ENCODE results near the gene C11orf71. TPM values are rescaled to one million over a fixed set of nuclear protein-coding genes. Genes with fewer than 3 reads are reported as not detected.

Gene C11orf71
- total RNA-seq (2014; rRNA removed; shearing (Covaris generic); ENCODE audit: low replicate concordance) = 7.1 and 11.4 TPM in 2 replicates

GRCh38 chr11:114400216-114400914 lies at the start of gene C11orf71, which contains the start of gene RBM7:
Gene C11orf71, minus strand, starts transcription at chr11:114400511. Its CDS starts 180 bp downstream, at chr11:114400331.
Gene RBM7, plus strand, starts transcription at chr11:114400666. Its CDS starts 6 bp downstream, at chr11:114400672.
- Histone ChIP-seq H3K9me2 (replicated peaks; ENCODE audit: insufficient read depth, low read length) (no peaks in the 10 kb centered on the region), H3K9ac (ENCODE audit: low read length) (peak within 1 kb of the TSS; percentile 92), H3K9me3 (ENCODE audit: low read length) (no peaks in the 10 kb centered on the region), H3K79me2 (ENCODE audit: low read length) (peaks cover 47% of the 10 kb centered on the region), H3K4me2 (ENCODE audit: low read depth, low read length, poor library complexity, severe bottlenecking) (peak within 1 kb of the TSS; percentile 88), H3K27me3 (ENCODE audit: low read length) (no peaks in the 10 kb centered on the region), H2AFZ (ENCODE audit: low read length) (peak within 1 kb of the TSS; percentile 27; the same call in 1 of the 2 replicates), H3K36me3 (ENCODE audit: insufficient read depth, low read length) (peaks cover 8% of the 10 kb centered on the region; the same call in 1 of the 2 replicates), H4K20me1 (ENCODE audit: insufficient read depth, low read depth, low read length) (no peaks in the 10 kb centered on the region), H3K27ac (ENCODE audit: low read length) (peak within 1 kb of the TSS; percentile 49), H3K4me3 (ENCODE audit: low read length) (peak within 1 kb of the TSS; percentile 74), H3K4me1 (ENCODE audit: low read length) (peaks cover 15% of the 10 kb centered on the region)
- peak; percentile 97 for DNase-seq

GRCh38 chr11:114449845-114450244 lies 49.5 kb upstream of the C11orf71 start:
- Histone ChIP-seq H3K9me2 (replicated peaks; ENCODE audit: insufficient read depth, low read length) (no peaks in the 10 kb centered on the region), H3K79me2 (ENCODE audit: low read length) (0 out of 2 replicates have a peak, but pooled peaks cover 2% of the 10 kb centered on the region), H3K9me3 (ENCODE audit: low read length) (no peaks in the 10 kb centered on the region), H4K20me1 (ENCODE audit: insufficient read depth, low read depth, low read length) (no peaks in the 10 kb centered on the region), H3K4me2 (ENCODE audit: low read depth, low read length, poor library complexity, severe bottlenecking) (no peak overlapping the region), H3K4me3 (ENCODE audit: low read length) (no peak overlapping the region), H3K4me1 (ENCODE audit: low read length) (no peaks in the 10 kb centered on the region), H3K27me3 (ENCODE audit: low read length) (no peaks in the 10 kb centered on the region), H3K36me3 (ENCODE audit: insufficient read depth, low read length) (no peaks in the 10 kb centered on the region; the same call in 1 of the 2 replicates), H2AFZ (ENCODE audit: low read length) (no peak overlapping the region), H3K27ac (ENCODE audit: low read length) (no peak overlapping the region), H3K9ac (ENCODE audit: low read length) (no peak overlapping the region)
- no peak for DNase-seq

GRCh38 chr11:114448749-114449482 lies 48.6 kb upstream of the C11orf71 start:
- Histone ChIP-seq H3K79me2 (ENCODE audit: low read length) (peaks cover 8% of the 10 kb centered on the region), H3K4me3 (ENCODE audit: low read length) (no peak overlapping the region), H4K20me1 (ENCODE audit: insufficient read depth, low read depth, low read length) (no peaks in the 10 kb centered on the region), H2AFZ (ENCODE audit: low read length) (no peak overlapping the region), H3K9ac (ENCODE audit: low read length) (no peak overlapping the region), H3K4me2 (ENCODE audit: low read depth, low read length, poor library complexity, severe bottlenecking) (no peak overlapping the region), H3K9me2 (replicated peaks; ENCODE audit: insufficient read depth, low read length) (no peaks in the 10 kb centered on the region), H3K4me1 (ENCODE audit: low read length) (no peaks in the 10 kb centered on the region), H3K36me3 (ENCODE audit: insufficient read depth, low read length) (no peaks in the 10 kb centered on the region; the same call in 1 of the 2 replicates), H3K27me3 (ENCODE audit: low read length) (no peaks in the 10 kb centered on the region), H3K27ac (ENCODE audit: low read length) (no peak overlapping the region), H3K9me3 (ENCODE audit: low read length) (no peaks in the 10 kb centered on the region)
- DNase-seq = no peak

DNA sequence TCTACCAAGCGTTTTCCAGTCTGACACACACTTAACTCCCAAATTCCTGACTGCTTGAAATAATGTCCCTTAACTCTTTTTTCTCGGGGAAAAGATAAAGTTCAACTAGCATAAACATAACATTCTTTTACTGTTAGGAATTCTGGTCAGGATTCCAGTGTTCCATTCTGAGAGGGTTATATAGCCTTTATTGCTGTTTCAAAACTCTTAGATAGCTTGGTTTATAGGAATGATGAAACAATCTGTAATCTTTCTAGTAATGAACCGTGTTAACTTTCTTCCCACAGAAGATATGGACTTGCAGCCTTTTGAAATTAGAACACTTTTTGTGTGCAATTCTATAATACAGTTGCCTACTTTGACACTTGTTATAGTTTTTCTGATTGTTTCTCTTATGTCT lies 47.6 kb upstream of the C11orf71 start:
- H3K9me2 ChIP-seq (replicated peaks; ENCODE audit: insufficient read depth, low read length) = no peaks in the 10 kb centered on the region
- H3K36me3 ChIP-seq (ENCODE audit: insufficient read depth, low read length) = no peaks in the 10 kb centered on the region; the same call in 1 of the 2 replicates
- no peaks in the 10 kb centered on the region for H3K9me3 ChIP-seq (ENCODE audit: low read length)
- no peak overlapping the region for H3K27ac ChIP-seq (ENCODE audit: low read length)
- no peak overlapping the region for H3K4me2 ChIP-seq (ENCODE audit: low read depth, low read length, poor library complexity, severe bottlenecking)
- no peak overlapping the region for H2AFZ ChIP-seq (ENCODE audit: low read length)
- H3K4me1 ChIP-seq (ENCODE audit: low read length) = no peaks in the 10 kb centered on the region
- H3K4me3 ChIP-seq (ENCODE audit: low read length) = no peak overlapping the region
- peaks cover 14% of the 10 kb centered on the region for H3K79me2 ChIP-seq (ENCODE audit: low read length)
- no peaks in the 10 kb centered on the region for H4K20me1 ChIP-seq (ENCODE audit: insufficient read depth, low read depth, low read length)
- no peak for DNase-seq
- no peak overlapping the region for H3K9ac ChIP-seq (ENCODE audit: low read length)
- no peaks in the 10 kb centered on the region for H3K27me3 ChIP-seq (ENCODE audit: low read length)

- no peaks in the 10 kb centered on the region for H3K27me3 ChIP-seq (ENCODE audit: low read length)
- H3K4me2 ChIP-seq (ENCODE audit: low read depth, low read length, poor library complexity, severe bottlenecking) = no peak overlapping the region
- H3K27ac ChIP-seq (ENCODE audit: low read length) = no peak overlapping the region
- H3K4me3 ChIP-seq (ENCODE audit: low read length) = no peak overlapping the region
- DNase-seq = no peak
- no peaks in the 10 kb centered on the region; the same call in 1 of the 2 replicates for H3K36me3 ChIP-seq (ENCODE audit: insufficient read depth, low read length)
- peaks cover 16% of the 10 kb centered on the region for H3K79me2 ChIP-seq (ENCODE audit: low read length)
- H2AFZ ChIP-seq (ENCODE audit: low read length) = no peak overlapping the region
- no peak overlapping the region for H3K9ac ChIP-seq (ENCODE audit: low read length)
- H3K9me2 ChIP-seq (replicated peaks; ENCODE audit: insufficient read depth, low read length) = no peaks in the 10 kb centered on the region
- H3K4me1 ChIP-seq (ENCODE audit: low read length) = no peaks in the 10 kb centered on the region
- H3K9me3 ChIP-seq (ENCODE audit: low read length) = no peaks in the 10 kb centered on the region
- no peaks in the 10 kb centered on the region for H4K20me1 ChIP-seq (ENCODE audit: insufficient read depth, low read depth, low read length)
These were observed 47.1 kb upstream of the C11orf71 start for GRCh38 chr11:114447444-114447843.

GRCh38 chr11:114442536-114442935 lies 42.2 kb upstream of the C11orf71 start:
- no peak for DNase-seq
- peaks cover 19% of the 10 kb centered on the region for H3K4me1 ChIP-seq (ENCODE audit: low read length)
- no peaks in the 10 kb centered on the region; the same call in 1 of the 2 replicates for H3K36me3 ChIP-seq (ENCODE audit: insufficient read depth, low read length)
- H3K27ac ChIP-seq (ENCODE audit: low read length) = no peak overlapping the region
- no peak overlapping the region for H3K4me2 ChIP-seq (ENCODE audit: low read depth, low read length, poor library complexity, severe bottlenecking)
- H3K27me3 ChIP-seq (ENCODE audit: low read length) = no peaks in the 10 kb centered on the region
- H3K9ac ChIP-seq (ENCODE audit: low read length) = no peak overlapping the region
- no peaks in the 10 kb centered on the region for H3K9me3 ChIP-seq (ENCODE audit: low read length)
- H3K4me3 ChIP-seq (ENCODE audit: low read length) = no peak overlapping the region
- no peak overlapping the region for H2AFZ ChIP-seq (ENCODE audit: low read length)
- H4K20me1 ChIP-seq (ENCODE audit: insufficient read depth, low read depth, low read length) = no peaks in the 10 kb centered on the region
- peaks cover 47% of the 10 kb centered on the region for H3K79me2 ChIP-seq (ENCODE audit: low read length)
- H3K9me2 ChIP-seq (replicated peaks; ENCODE audit: insufficient read depth, low read length) = no peaks in the 10 kb centered on the region

DNA sequence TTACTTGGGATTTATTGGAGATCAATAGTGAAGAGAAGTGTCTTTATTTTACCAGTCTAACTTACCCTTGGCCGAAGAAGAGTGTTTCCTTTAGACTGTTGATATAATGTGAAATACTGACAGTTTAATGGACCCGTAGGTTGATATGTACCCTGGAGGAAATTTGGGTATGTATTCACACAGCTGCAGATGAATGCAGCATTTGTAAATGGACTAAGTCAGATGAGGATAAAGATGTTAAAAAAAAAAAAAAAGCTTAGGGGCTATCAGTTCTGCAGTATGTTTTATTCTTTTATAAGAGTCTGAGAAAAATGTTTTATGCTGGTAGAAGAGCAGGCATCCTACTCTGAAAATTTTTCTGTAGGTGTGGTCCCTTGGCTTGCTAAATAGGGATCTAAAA lies 41.6 kb upstream of the C11orf71 start:
- no peak for DNase-seq
- H3K27me3 ChIP-seq (ENCODE audit: low read length) = no peaks in the 10 kb centered on the region
- peaks cover 47% of the 10 kb centered on the region for H3K79me2 ChIP-seq (ENCODE audit: low read length)
- H2AFZ ChIP-seq (ENCODE audit: low read length) = no peak overlapping the region
- no peak overlapping the region for H3K4me3 ChIP-seq (ENCODE audit: low read length)
- peaks cover 19% of the 10 kb centered on the region for H3K4me1 ChIP-seq (ENCODE audit: low read length)
- no peaks in the 10 kb centered on the region for H3K9me3 ChIP-seq (ENCODE audit: low read length)
- H3K9ac ChIP-seq (ENCODE audit: low read length) = no peak overlapping the region
- H3K36me3 ChIP-seq (ENCODE audit: insufficient read depth, low read length) = no peaks in the 10 kb centered on the region; the same call in 1 of the 2 replicates
- H3K27ac ChIP-seq (ENCODE audit: low read length) = no peak overlapping the region
- H3K4me2 ChIP-seq (ENCODE audit: low read depth, low read length, poor library complexity, severe bottlenecking) = no peak overlapping the region
- no peaks in the 10 kb centered on the region for H3K9me2 ChIP-seq (replicated peaks; ENCODE audit: insufficient read depth, low read length)
- no peaks in the 10 kb centered on the region for H4K20me1 ChIP-seq (ENCODE audit: insufficient read depth, low read depth, low read length)

All from Karpas-422 (cell line).